Osteoblast (primary cell): ENCODE results near the gene NDUFC1. TPM values are rescaled to one million over a fixed set of nuclear protein-coding genes. Genes with fewer than 3 reads are reported as not detected.

Experiments
- DNase-seq: peaks from one replicate; pipeline ENCODE4 v3.0.0; 2011; ENCODE audit warnings: low spot score, mixed read lengths; ENCODE audit not compliant: insufficient read length; ENCODE audit errors: missing footprints
- H2AFZ ChIP-seq: 2 replicates; pipeline ENCODE4 v1.6.0; 2011; ENCODE audit warnings: mild to moderate bottlenecking, low read length
- H3K27ac ChIP-seq: 2 replicates; pipeline ENCODE4 v1.5.1; 2011; ENCODE audit warnings: mild to moderate bottlenecking, low read depth, low read length, moderate library complexity
- H3K27me3 ChIP-seq: 2 replicates; pipeline ENCODE4 v1.6.0; 2012; ENCODE audit warnings: mild to moderate bottlenecking, control low read depth, inconsistent platforms, low read length, moderate library complexity; ENCODE audit not compliant: insufficient read depth
- H3K36me3 ChIP-seq: 2 replicates; pipeline ENCODE4 v1.5.1; 2011; ENCODE audit warnings: mild to moderate bottlenecking, low read length, control low read depth, moderate library complexity; ENCODE audit not compliant: insufficient read depth
- H3K4me1 ChIP-seq: 2 replicates; pipeline ENCODE4 v1.5.1; 2011; ENCODE audit warnings: mild to moderate bottlenecking, low read length, control low read depth, moderate library complexity; ENCODE audit not compliant: insufficient read depth
- H3K4me2 ChIP-seq: 2 replicates; pipeline ENCODE4 v1.6.0; 2011; ENCODE audit warnings: mild to moderate bottlenecking, low read length; ENCODE audit not compliant: insufficient read depth
- H3K4me3 ChIP-seq: fragments of 200-600 bp; sonication (generic); 3 replicates; pipeline ENCODE4 v1.5.1; 2012; ENCODE audit warnings: mild to moderate bottlenecking, low read length, inconsistent platforms; ENCODE audit not compliant: insufficient read depth
- H3K79me2 ChIP-seq: 2 replicates; pipeline ENCODE4 v1.6.0; 2012; ENCODE audit warnings: mild to moderate bottlenecking, low read length, control low read depth, inconsistent platforms; ENCODE audit not compliant: insufficient read depth
- H3K9me3 ChIP-seq: 2 replicates; pipeline ENCODE4 v1.5.1; 2011; ENCODE audit warnings: low read depth, low read length, control low read depth
- H4K20me1 ChIP-seq: 2 replicates; pipeline ENCODE4 v1.6.0; 2012; ENCODE audit warnings: mild to moderate bottlenecking, low read length, control low read depth; ENCODE audit not compliant: insufficient read depth
- total RNA-seq: library from RNA; depleted of rRNA; stranded (reverse); fragments of >200 nt; gene quantifications from 2 replicates; pipeline ENCODE4 v1.2.3, GENCODE V29; 2012
- TF ChIP-seq, protein P1 (sequence below): IDR thresholded peaks from 2 replicates; pipeline ENCODE4 v1.5.1; 2011; ENCODE audit warnings: mild to moderate bottlenecking, low read depth, low read length, moderate library complexity; ENCODE audit errors: extremely low read depth

NDUFC1 gene
- total RNA-seq, 1 donor: 25.7 TPM

DNA sequence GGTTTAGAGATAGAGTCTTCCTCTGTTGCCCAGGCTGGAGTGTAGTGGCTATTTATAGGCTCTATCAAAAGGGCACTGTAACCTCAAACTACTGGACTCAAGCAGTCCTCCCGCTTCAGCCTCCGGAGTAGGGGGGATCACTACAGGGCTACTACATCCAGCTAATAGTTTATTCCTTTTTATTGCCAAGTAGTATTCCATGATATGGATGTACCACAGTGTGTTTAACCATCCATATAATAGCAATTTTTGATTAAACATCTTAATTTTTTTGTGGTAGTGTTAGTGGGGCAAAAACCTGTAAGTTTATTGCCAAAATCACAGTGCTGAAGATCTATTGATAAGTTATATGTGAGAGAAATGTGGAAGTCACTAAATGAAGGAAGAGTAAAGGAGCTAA lies 2.6 kb upstream of the NDUFC1 start:
- H3K27ac ChIP-seq: no peak overlapping the region
- peaks cover 10% of the 10 kb centered on the region for H3K4me1 ChIP-seq
- H3K36me3 ChIP-seq: peaks cover 16% of the 10 kb centered on the region
- DNase-seq: no peak
- H4K20me1 ChIP-seq: peaks cover 41% of the 10 kb centered on the region
- H3K27me3 ChIP-seq: no peaks in the 10 kb centered on the region
- TF ChIP-seq, protein P1, sequence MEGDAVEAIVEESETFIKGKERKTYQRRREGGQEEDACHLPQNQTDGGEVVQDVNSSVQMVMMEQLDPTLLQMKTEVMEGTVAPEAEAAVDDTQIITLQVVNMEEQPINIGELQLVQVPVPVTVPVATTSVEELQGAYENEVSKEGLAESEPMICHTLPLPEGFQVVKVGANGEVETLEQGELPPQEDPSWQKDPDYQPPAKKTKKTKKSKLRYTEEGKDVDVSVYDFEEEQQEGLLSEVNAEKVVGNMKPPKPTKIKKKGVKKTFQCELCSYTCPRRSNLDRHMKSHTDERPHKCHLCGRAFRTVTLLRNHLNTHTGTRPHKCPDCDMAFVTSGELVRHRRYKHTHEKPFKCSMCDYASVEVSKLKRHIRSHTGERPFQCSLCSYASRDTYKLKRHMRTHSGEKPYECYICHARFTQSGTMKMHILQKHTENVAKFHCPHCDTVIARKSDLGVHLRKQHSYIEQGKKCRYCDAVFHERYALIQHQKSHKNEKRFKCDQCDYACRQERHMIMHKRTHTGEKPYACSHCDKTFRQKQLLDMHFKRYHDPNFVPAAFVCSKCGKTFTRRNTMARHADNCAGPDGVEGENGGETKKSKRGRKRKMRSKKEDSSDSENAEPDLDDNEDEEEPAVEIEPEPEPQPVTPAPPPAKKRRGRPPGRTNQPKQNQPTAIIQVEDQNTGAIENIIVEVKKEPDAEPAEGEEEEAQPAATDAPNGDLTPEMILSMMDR: no peak
- peaks cover 86% of the 10 kb centered on the region for H3K79me2 ChIP-seq
- no peak overlapping the region for H2AFZ ChIP-seq
- no peak overlapping the region for H3K4me3 ChIP-seq
- H3K9me3 ChIP-seq: no peaks in the 10 kb centered on the region
- H3K4me2 ChIP-seq: no peak overlapping the region

DNA sequence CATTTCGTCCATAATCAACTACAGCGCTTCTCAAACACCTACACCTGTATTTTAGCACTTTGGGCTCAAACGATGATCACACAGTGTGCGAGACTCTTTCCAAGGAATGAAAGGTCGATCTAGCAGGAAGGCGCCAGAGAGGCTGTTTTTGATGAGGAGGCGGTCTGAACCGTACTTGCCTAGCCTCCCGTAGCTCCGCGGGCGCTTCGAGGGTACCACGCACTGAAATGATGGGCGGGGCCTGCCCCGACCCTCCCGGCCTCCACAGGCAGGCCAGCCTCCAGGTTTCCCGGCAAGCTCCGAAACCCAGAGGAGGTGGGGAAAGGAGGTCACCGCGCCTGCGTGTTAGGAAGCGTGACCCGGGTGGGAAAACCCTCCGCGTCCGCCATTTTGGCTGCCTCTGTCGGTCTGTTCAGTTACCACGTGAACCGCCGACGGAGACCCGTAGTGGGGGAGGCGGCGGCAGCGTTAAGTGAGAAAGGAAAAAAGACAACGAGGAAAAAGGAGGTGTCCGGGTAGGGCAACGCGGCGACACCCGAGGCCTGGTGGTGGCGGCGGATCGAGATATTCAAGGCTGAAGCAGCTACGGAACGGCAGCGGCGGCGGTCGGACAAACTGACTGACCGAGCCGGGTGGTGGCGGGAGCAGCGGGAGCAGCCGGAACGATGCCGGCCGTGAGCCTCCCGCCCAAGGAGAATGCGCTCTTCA lies 1.0 kb downstream of the NDUFC1 start, which contains the start of gene NAA15:
Gene NAA15, plus strand, starts transcription at position 393 of the 708 bp plus-strand sequence. Its CDS starts 273 bp downstream, at position 666.
- Histone ChIP-seq H4K20me1 (peaks cover 27% of the 10 kb centered on the region), H3K36me3 (peaks cover 9% of the 10 kb centered on the region), H3K27me3 (no peaks in the 10 kb centered on the region), H3K27ac (peak within 1 kb of the TSS; percentile 82), H3K4me2 (peak within 1 kb of the TSS; percentile 91), H3K79me2 (peaks cover 58% of the 10 kb centered on the region), H3K4me3 (peak within 1 kb of the TSS; percentile 95), H2AFZ (peak within 1 kb of the TSS; percentile 95), H3K9me3 (no peaks in the 10 kb centered on the region), H3K4me1 (peaks cover 28% of the 10 kb centered on the region)
- TF ChIP-seq, protein P1: no peak
- DNase-seq: peak; percentile 94

DNA sequence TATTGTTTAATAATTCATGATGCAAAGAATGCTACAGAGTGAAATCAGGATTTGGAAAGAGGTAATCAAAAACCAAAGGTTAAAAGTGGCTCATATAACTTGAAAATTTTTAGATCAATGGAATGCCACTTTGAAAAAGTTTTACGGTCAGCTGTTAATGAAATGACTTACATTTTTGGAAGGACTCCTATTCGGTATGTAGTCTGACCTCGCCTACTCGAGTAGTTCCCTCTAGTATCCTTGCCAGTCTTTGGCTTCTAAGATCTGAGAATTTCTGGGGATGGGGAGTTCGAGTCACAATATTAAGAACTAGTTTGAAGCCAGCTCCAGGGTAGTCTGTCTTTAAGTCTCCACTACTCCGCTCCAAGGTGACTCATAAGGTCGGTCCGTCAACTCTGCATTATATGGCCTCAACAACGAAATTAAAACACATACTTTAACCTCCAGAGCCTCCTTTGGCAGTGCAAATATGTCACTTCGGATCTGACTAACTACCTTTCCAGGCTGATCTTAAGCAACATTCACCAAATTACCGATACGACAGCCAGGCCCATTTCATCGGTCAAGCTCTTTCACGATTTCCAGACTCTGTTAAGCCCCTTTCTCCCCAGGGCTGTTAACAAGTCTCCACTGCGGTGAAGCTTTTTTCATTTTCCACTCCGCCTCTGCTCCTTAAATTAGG lies 1.7 kb downstream of the NDUFC1 start:
- no peaks in the 10 kb centered on the region for H3K27me3 ChIP-seq
- peaks cover 22% of the 10 kb centered on the region for H4K20me1 ChIP-seq
- no peaks in the 10 kb centered on the region for H3K9me3 ChIP-seq
- peak overlapping the region; percentile 91 for H3K4me2 ChIP-seq
- TF ChIP-seq, protein P1: no peak
- H3K4me3 ChIP-seq: peak overlapping the region; percentile 95
- H3K36me3 ChIP-seq: peaks cover 9% of the 10 kb centered on the region
- H3K27ac ChIP-seq: peak overlapping the region; percentile 82
- H2AFZ ChIP-seq: peak overlapping the region; percentile 85
- H3K79me2 ChIP-seq: peaks cover 52% of the 10 kb centered on the region
- H3K4me1 ChIP-seq: peaks cover 33% of the 10 kb centered on the region
- peak; percentile 81 for DNase-seq

DNA sequence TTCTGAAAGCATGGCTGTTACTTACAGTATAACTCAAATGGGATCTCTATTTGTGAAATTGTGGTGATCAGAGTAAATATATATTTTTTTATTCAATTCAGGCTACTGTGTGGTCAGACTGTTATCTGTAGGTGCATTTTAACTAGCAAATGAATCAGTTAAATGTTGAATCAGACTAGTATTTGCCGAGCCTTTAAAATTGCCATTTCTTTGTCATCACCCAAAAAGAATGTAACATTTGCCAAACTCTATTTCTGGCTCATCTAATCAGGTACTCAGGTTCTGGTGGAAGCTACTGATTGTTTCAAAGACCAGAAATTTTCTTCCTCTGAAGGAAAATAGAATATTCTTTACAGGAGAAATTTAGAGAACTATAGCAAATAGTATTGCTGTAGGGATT lies 2.7 kb downstream of the NDUFC1 start:
- Histone ChIP-seq H3K9me3 (no peaks in the 10 kb centered on the region), H3K36me3 (peaks cover 5% of the 10 kb centered on the region), H2AFZ (no peak overlapping the region), H3K79me2 (peaks cover 50% of the 10 kb centered on the region), H3K27ac (peak overlapping the region; percentile 82), H4K20me1 (peaks cover 16% of the 10 kb centered on the region), H3K4me3 (peak overlapping the region; percentile 95), H3K4me1 (peaks cover 33% of the 10 kb centered on the region), H3K4me2 (peak overlapping the region; percentile 91), H3K27me3 (no peaks in the 10 kb centered on the region)
- TF ChIP-seq, protein P1: no peak
- peak; percentile 59 for DNase-seq
